Right ventricle myocardium inferior (tissue), 1 donor: Measurements from ENCODE around the gene RIPPLY3. TPM values are rescaled to one million over a fixed set of nuclear protein-coding genes. Genes with fewer than 3 reads are reported as not detected.
"Not testable (repeated sequence)": the region's sequence is repeated elsewhere in the genome, so short reads cannot be mapped to it uniquely, and the experiment has no call there.

Experiments
- ATAC-seq: fragments of 200-7000 bp; cut with Tn5 transposase; one replicate; pipeline ENCODE4 v1.9.1; 2020; ENCODE audit warnings: mild to moderate bottlenecking, moderate library complexity
- DNase-seq: peaks from one replicate; pipeline ENCODE4 v3.0.0; 2021; ENCODE audit errors: missing footprints
- intact Hi-C: fragments of 100-400 bp; cut with DNase I; formaldehyde crosslinking; loops from one replicate; pipeline ENCODE4 v1.11.0; 2022
- total RNA-seq: library from RNA; stranded (reverse); fragmentation: NEBNext Ultra II Directional; extraction: Animal tissue kit (Norgen Biotek cat#: 25700); gene quantifications from one replicate; pipeline ENCODE4 v1.2.1, GENCODE V29; 2021
- donor health status: DM: no; HTN: yes; CAD: no; lungs with severe emphysema.

The RIPPLY3 gene
- total RNA-seq, 1 donor from 2014 or later, result not detected

DNA sequence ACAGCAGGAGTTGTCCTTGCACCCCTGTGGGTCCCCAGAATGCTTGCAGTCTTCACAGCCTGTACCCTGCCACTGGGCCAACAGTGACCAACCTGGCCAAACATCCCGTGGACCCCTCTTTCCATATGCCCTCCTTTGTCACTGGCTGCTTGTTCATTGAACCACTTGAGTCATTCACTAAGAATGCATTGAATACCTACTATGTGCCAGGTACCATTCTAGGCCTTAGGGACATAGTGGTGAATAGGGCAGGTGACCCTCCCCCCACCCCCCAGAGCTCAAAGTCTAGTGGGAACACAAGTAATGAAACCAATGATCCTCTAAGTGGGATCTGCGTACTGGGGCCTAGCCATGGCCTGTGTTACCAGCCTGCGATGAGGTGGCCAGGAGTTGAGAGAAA is 38.1 kb downstream of the RIPPLY3 start:
- no peak for DNase-seq
- intact Hi-C loops, result no loop called here
- ATAC-seq, result no peak

DNA sequence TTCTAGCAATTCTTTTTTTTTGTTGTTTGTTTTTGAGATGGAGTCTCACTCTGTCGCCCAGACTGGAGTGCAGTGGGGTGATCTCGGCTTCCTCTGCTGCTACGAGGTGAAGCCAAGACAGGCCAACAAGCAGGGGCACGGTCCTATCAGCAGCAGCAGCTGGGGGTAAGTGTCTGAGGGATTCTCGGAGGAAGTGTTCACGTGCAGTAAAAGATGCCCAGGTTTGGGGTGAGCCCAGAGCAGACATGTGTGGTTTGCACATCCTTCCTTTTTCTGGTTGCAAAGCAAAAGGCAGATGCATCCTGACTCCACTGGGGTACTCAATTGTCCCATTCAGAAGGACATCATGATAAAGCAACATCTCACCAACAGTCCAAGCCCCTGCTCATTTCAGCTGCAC is 38.6 kb downstream of the RIPPLY3 start:
- ATAC-seq (no peak), DNase-seq (no peak)
- intact Hi-C loops, result no loop called here

DNA sequence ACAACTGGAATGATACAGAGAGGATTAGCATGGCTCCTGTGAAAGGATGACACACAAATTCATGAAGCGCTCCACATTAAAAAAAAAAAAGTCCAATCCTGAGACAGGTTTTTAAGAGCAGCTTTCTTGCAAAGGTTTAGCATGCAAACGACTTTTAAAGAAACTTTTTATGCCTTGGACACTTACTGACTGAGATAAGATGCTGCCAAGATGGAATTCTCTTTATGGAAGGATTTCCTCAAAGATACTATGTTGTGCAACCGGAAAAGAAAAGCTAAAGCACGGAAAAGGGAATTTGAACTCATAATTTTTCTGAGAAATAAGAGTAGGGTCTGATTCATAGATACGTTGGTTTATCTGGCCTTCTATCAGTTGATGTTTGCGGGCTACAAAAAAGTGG is 39.1 kb downstream of the RIPPLY3 start:
- ATAC-seq, result no peak
- DNase-seq, result no peak
- intact Hi-C loops, result no loop called here

- ATAC-seq (no peak), DNase-seq (no peak)
- intact Hi-C loops, result no loop called here
These were observed 40.6 kb downstream of the RIPPLY3 start for GRCh38 chr21:37047079-37047478.

DNA sequence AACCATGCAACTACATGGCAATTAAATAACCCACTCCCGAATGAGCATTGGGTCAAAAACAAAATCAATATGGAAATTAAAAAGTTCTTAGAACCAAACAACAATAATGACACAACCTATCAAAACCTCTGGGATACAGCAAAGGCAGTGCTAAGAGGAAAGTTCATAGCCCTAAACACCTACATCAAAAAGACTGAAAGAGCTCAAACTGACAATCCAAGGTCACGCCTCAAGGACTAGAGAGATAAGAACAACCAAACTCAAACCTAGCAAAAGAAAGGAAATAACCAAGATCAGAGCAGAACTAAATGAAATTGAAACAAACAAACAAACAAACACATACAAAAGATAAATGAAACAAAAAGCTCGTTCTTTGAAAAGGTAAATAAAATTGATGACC is 43.2 kb downstream of the RIPPLY3 start:
- DNase-seq, ATAC-seq, intact Hi-C loops: not testable (repeated sequence)

DNA sequence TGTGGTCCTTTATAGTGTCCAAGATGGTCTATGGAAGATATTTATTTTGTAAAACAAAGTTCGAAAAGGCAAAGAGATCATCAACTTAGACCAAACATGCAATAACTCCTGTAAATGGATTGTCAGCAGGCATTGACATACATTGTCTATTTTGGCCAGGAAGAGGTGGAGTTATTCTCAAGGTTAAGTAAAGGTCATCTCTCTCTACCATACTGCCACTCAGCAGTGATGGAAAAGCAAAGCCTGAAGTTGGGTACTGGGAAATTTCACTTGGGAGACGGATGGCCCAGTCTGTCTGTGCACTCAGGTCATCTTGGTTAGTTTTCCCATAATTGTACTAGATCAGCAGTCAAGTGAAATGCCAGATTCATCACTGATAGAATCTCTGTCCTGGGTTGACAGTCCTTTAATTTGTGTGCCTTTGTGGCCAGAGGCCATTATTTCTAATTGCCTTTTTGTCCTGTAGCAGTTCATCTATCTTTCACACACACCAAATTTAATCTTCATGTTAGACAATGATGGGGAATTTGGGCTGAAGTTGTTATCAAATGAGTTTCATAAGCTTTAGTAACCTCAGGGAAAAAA is 48.9 kb downstream of the RIPPLY3 start:
- DNase-seq (no peak), ATAC-seq (no peak)
- intact Hi-C loops, result no loop called here

DNA sequence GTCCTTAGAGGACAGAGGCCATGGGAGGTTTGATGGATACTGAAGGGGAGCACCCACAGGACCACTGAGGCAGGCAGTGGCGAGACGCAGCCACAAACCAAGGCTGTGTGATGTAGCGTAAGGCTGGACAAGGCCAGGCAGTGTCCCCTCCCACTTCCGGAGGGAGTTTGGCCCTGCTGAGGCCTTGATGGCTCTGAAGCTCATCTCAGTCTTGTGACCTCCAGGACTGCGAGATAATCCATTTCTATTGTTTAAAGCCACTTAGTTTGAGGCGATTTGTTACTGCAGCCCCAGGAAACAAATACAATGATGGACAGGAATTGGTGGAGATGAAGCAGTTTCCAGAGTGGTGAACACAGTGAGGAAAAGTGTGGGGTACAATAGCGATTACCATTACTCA is 51.1 kb downstream of the RIPPLY3 start:
- intact Hi-C loops, result no loop called here
- ATAC-seq (no peak), DNase-seq (no peak)

- ATAC-seq (no peak), DNase-seq (no peak)
- intact Hi-C loops, result no loop called here
These were observed 51.8 kb downstream of the RIPPLY3 start for GRCh38 chr21:37058261-37058660.

DNA sequence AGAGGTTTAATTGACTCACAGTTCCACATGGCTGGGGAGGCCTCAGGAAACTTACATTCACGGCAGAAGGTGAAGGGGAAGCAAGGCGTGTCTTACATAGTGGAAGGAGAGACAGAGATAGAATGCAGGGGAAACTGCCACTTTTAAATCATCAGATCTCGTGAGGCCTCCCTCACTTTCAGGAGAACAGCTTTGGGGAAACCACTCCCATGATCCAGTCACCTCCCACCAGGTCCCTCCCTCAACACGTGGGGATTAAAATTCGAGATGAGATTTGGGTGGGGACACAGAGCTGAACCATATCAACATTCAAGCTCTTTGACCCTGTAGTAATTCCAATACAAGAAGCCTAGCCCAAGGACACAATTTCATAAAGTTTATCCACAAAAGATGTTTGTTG is 52.7 kb downstream of the RIPPLY3 start:
- ATAC-seq, result no peak
- intact Hi-C loops, result no loop called here

GRCh38 chr21:37060296-37060695 is 53.8 kb downstream of the RIPPLY3 start:
- peak; percentile 84 for ATAC-seq
- intact Hi-C loops, result no loop called here
- peak; percentile 64 for DNase-seq

More for the DNA sequence above, 52.7 kb downstream of the RIPPLY3 start:
- DNase-seq, result no peak

GRCh38 chr21:37061926-37062592 is 55.6 kb downstream of the RIPPLY3 start:
- DNase-seq (no peak), ATAC-seq (no peak)
- intact Hi-C loops, result no loop called here

- DNase-seq, result no peak
- intact Hi-C loops, result no loop called here
These were observed 56.1 kb downstream of the RIPPLY3 start for GRCh38 chr21:37062593-37062935.

GRCh38 chr21:37063433-37063832 is 56.9 kb downstream of the RIPPLY3 start:
- DNase-seq (no peak), ATAC-seq (no peak)
- intact Hi-C loops, result no loop called here

More at GRCh38 chr21:37062593-37062935, 56.1 kb downstream of the RIPPLY3 start:
- ATAC-seq, result no peak

- intact Hi-C loops, result no loop called here
- DNase-seq, result no peak
- ATAC-seq, result no peak
These were observed 58.3 kb downstream of the RIPPLY3 start for GRCh38 chr21:37064841-37065240.

- ATAC-seq, result no peak
- intact Hi-C loops, result no loop called here
- no peak for DNase-seq
These were observed 59.2 kb downstream of the RIPPLY3 start for GRCh38 chr21:37065561-37066177.

Other genes with a start within 250 kb of the RIPPLY3 start
- gene HLCS, start 40.0 kb upstream of the RIPPLY3 start, total RNA-seq, result 6.8 TPM
- 40.1 TPM for gene PIGP, start 66.4 kb downstream of the RIPPLY3 start, total RNA-seq
- 35.8 TPM for gene TTC3, start 66.6 kb downstream of the RIPPLY3 start, total RNA-seq